HUES6 (cell line): Measurements from ENCODE around the gene TAPT1.

Experiments
- H3K27ac ChIP-seq: 2 replicates; pipeline ENCODE4 v1.7.0; 2013; ENCODE audit warnings: low read depth, mild to moderate bottlenecking, low read length, inconsistent platforms
- H3K27me3 ChIP-seq: 2 replicates; pipeline ENCODE4 v1.6.1; 2013; ENCODE audit warnings: low read length; ENCODE audit not compliant: control insufficient read depth, insufficient read depth
- H3K36me3 ChIP-seq: 2 replicates; pipeline ENCODE4 v1.6.1; 2013; ENCODE audit warnings: low read length; ENCODE audit not compliant: control insufficient read depth, insufficient read depth
- H3K4me1 ChIP-seq: 2 replicates; pipeline ENCODE4 v1.6.1; 2013; ENCODE audit warnings: low read length; ENCODE audit not compliant: control insufficient read depth, insufficient read depth
- H3K4me3 ChIP-seq: 2 replicates; pipeline ENCODE4 v1.5.1; 2013; ENCODE audit warnings: low read depth, low read length
- H3K9ac ChIP-seq: one replicate; pipeline ENCODE4 v1.6.1; 2013; ENCODE audit warnings: mild to moderate bottlenecking, low read length
- H3K9me3 ChIP-seq: 2 replicates; pipeline ENCODE4 v1.6.1; 2013; ENCODE audit warnings: low read depth, low read length; ENCODE audit not compliant: control insufficient read depth, insufficient read depth

Gene TAPT1

GRCh38 chr4:16207409-16207808, 18.9 kb downstream of the TAPT1 start:
- H3K9ac ChIP-seq: no peak overlapping the region
- no peak overlapping the region for H3K4me3 ChIP-seq
- H3K4me1 ChIP-seq: peaks cover 15% of the 10 kb centered on the region
- H3K9me3 ChIP-seq: no peaks in the 10 kb centered on the region
- H3K36me3 ChIP-seq: peaks cover 2% of the 10 kb centered on the region; the same call in 1 of the 2 replicates
- no peaks in the 10 kb centered on the region for H3K27me3 ChIP-seq
- no peak overlapping the region for H3K27ac ChIP-seq

GRCh38 chr4:16206848-16207247, 19.4 kb downstream of the TAPT1 start:
- no peaks in the 10 kb centered on the region for H3K27me3 ChIP-seq
- peaks cover 2% of the 10 kb centered on the region; the same call in 1 of the 2 replicates for H3K36me3 ChIP-seq
- no peak overlapping the region for H3K9ac ChIP-seq
- peaks cover 15% of the 10 kb centered on the region for H3K4me1 ChIP-seq
- no peaks in the 10 kb centered on the region for H3K9me3 ChIP-seq
- H3K27ac ChIP-seq: no peak overlapping the region
- no peak overlapping the region for H3K4me3 ChIP-seq

- peaks cover 15% of the 10 kb centered on the region for H3K4me1 ChIP-seq
- H3K27ac ChIP-seq: no peak overlapping the region
- H3K4me3 ChIP-seq: no peak overlapping the region
- H3K27me3 ChIP-seq: no peaks in the 10 kb centered on the region
- H3K9me3 ChIP-seq: no peaks in the 10 kb centered on the region
- 0 out of 2 replicates have a peak, but pooled peaks cover 2% of the 10 kb centered on the region for H3K36me3 ChIP-seq
- H3K9ac ChIP-seq: no peak overlapping the region
These were observed 20.0 kb downstream of the TAPT1 start for GRCh38 chr4:16206301-16206700.

GRCh38 chr4:16205298-16206164, 20.7 kb downstream of the TAPT1 start:
- 0 out of 2 replicates have a peak, but pooled peaks cover 2% of the 10 kb centered on the region for H3K36me3 ChIP-seq
- no peak overlapping the region for H3K27ac ChIP-seq
- H3K27me3 ChIP-seq: no peaks in the 10 kb centered on the region
- peaks cover 15% of the 10 kb centered on the region for H3K4me1 ChIP-seq
- H3K4me3 ChIP-seq: no peak overlapping the region
- no peaks in the 10 kb centered on the region for H3K9me3 ChIP-seq
- no peak overlapping the region for H3K9ac ChIP-seq

GRCh38 chr4:16204505-16204904, 21.8 kb downstream of the TAPT1 start:
- Histone ChIP-seq H3K4me1 (peaks cover 15% of the 10 kb centered on the region), H3K4me3 (no peak overlapping the region), H3K36me3 (0 out of 2 replicates have a peak, but pooled peaks cover 2% of the 10 kb centered on the region), H3K27me3 (no peaks in the 10 kb centered on the region), H3K9me3 (no peaks in the 10 kb centered on the region), H3K9ac (no peak overlapping the region), H3K27ac (no peak overlapping the region)

- Histone ChIP-seq H3K4me3 (no peak overlapping the region), H3K9ac (no peak overlapping the region), H3K27ac (no peak overlapping the region), H3K4me1 (peaks cover 15% of the 10 kb centered on the region), H3K36me3 (0 out of 2 replicates have a peak, but pooled peaks cover 2% of the 10 kb centered on the region), H3K27me3 (no peaks in the 10 kb centered on the region), H3K9me3 (no peaks in the 10 kb centered on the region)
These were observed 23.2 kb downstream of the TAPT1 start for GRCh38 chr4:16203083-16203482.

GRCh38 chr4:16202598-16202997, 23.7 kb downstream of the TAPT1 start:
- Histone ChIP-seq H3K4me1 (peaks cover 15% of the 10 kb centered on the region), H3K36me3 (0 out of 2 replicates have a peak, but pooled peaks cover 2% of the 10 kb centered on the region), H3K27me3 (no peaks in the 10 kb centered on the region), H3K9ac (no peak overlapping the region), H3K9me3 (no peaks in the 10 kb centered on the region), H3K27ac (no peak overlapping the region), H3K4me3 (no peak overlapping the region)

GRCh38 chr4:16199093-16199492, 27.2 kb downstream of the TAPT1 start:
- Histone ChIP-seq H3K9me3 (no peaks in the 10 kb centered on the region), H3K4me3 (no peak overlapping the region), H3K36me3 (0 out of 2 replicates have a peak, but pooled peaks cover 1% of the 10 kb centered on the region), H3K9ac (no peak overlapping the region), H3K27ac (no peak overlapping the region), H3K4me1 (peaks cover 10% of the 10 kb centered on the region), H3K27me3 (no peaks in the 10 kb centered on the region)

GRCh38 chr4:16197876-16198665, 28.2 kb downstream of the TAPT1 start:
- no peak overlapping the region for H3K27ac ChIP-seq
- H3K9ac ChIP-seq: no peak overlapping the region
- H3K9me3 ChIP-seq: no peaks in the 10 kb centered on the region
- peaks cover 10% of the 10 kb centered on the region for H3K4me1 ChIP-seq
- no peaks in the 10 kb centered on the region for H3K36me3 ChIP-seq
- no peak overlapping the region for H3K4me3 ChIP-seq
- no peaks in the 10 kb centered on the region for H3K27me3 ChIP-seq

GRCh38 chr4:16196482-16197393, 29.5 kb downstream of the TAPT1 start:
- H3K9ac ChIP-seq: no peak overlapping the region
- H3K27me3 ChIP-seq: no peaks in the 10 kb centered on the region
- H3K4me3 ChIP-seq: no peak overlapping the region; the same call in 1 of the 2 replicates

More at GRCh38 chr4:16196482-16197393, 29.5 kb downstream of the TAPT1 start:
- no peak overlapping the region for H3K27ac ChIP-seq
- H3K4me1 ChIP-seq: peaks cover 10% of the 10 kb centered on the region
- H3K36me3 ChIP-seq: no peaks in the 10 kb centered on the region
- no peaks in the 10 kb centered on the region for H3K9me3 ChIP-seq
